Calu3 (cell line): ENCODE measurements around the gene MYO9A. TPM values are rescaled to one million over a fixed set of nuclear protein-coding genes. Genes with fewer than 3 reads are reported as not detected.

Experiments
- BruUV-seq: library from RNA; stranded (reverse); fragments of 400-500 nt; replicated peaks from 2 replicates; lab custom pipeline; 2021; lab: Mats Ljungman, UMichigan
- CTCF ChIA-PET: fragments of 300-600 bp; sonication (Branson Sonifier 250); formaldehyde crosslinking; loops from one replicate; lab custom pipeline; 2022; ENCODE audit warnings: antibody characterized with exemption; lab: Charles Lee
- DNase-seq: peaks from one replicate; pipeline ENCODE4 v3.0.0; 2022
- H3K27ac Mint-ChIP-seq: one replicate; pipeline ENCODE4 v1.8.0; 2022; ENCODE audit warnings: mixed read lengths; ENCODE audit not compliant: unreplicated experiment
- H3K27me3 Mint-ChIP-seq: one replicate; pipeline ENCODE4 v1.8.0; 2022; ENCODE audit warnings: mixed read lengths; ENCODE audit not compliant: unreplicated experiment
- H3K36me3 Mint-ChIP-seq: one replicate; pipeline ENCODE4 v1.8.0; 2022; ENCODE audit warnings: mild to moderate bottlenecking, moderate library complexity, mixed read lengths; ENCODE audit not compliant: insufficient read depth, unreplicated experiment
- H3K4me1 Mint-ChIP-seq: one replicate; pipeline ENCODE4 v1.8.0; 2022; ENCODE audit warnings: mild to moderate bottlenecking, low read depth, mixed read lengths; ENCODE audit not compliant: unreplicated experiment
- H3K4me3 Mint-ChIP-seq: one replicate; pipeline ENCODE4 v1.8.0; 2022; ENCODE audit warnings: mild to moderate bottlenecking, low read depth, moderate library complexity, mixed read lengths; ENCODE audit not compliant: unreplicated experiment
- H3K9me3 Mint-ChIP-seq: one replicate; pipeline ENCODE4 v1.8.0; 2022; ENCODE audit warnings: low read depth, mixed read lengths; ENCODE audit not compliant: unreplicated experiment
- CTCF ChIP-seq: fragments of 200-600 bp; IDR thresholded peaks from one replicate; pipeline ENCODE4 v1.8.0; 2022; ENCODE audit warnings: antibody characterized with exemption; ENCODE audit not compliant: unreplicated experiment
- intact Hi-C: fragments of 100-400 bp; cut with micrococcal nuclease; formaldehyde crosslinking; loops from one replicate; pipeline ENCODE4 v1.10.0; 2022; ENCODE audit not compliant: unreplicated experiment
- total RNA-seq: library from RNA; stranded (reverse); gene quantifications from 2 replicates; pipeline ENCODE4 v1.2.3, GENCODE V29; 2022

The MYO9A gene
- total RNA-seq, 1 experiment from 2014 or later: 32.8 TPM

DNA sequence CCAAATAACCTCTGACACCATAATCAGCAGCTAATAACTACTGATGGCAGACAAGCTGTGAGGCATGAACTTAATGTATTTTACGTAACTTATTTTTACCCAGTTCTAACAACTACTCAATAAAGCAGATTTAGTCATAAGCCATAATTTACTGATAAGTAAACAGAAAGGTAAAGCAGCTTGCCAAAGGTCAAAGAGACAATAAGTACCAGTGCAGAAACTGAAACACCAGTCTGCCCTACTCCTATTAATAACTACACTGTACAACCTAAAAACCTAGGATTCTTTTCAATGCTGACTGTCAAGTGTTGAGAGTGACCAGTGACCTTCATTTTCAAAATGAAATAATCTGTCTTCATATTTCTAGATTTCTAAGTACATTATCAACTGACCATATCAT, 155.4 kb downstream of the MYO9A start:
- no peaks in the 10 kb centered on the region for H3K36me3 Mint-ChIP-seq
- intact Hi-C loops: no loop called here
- CTCF ChIA-PET: interaction anchor here (0.9 kb wide), 1 partner anchor 16 kb away, joined by 6 read pairs; no protein-coding TSS in a partner anchor

DNA sequence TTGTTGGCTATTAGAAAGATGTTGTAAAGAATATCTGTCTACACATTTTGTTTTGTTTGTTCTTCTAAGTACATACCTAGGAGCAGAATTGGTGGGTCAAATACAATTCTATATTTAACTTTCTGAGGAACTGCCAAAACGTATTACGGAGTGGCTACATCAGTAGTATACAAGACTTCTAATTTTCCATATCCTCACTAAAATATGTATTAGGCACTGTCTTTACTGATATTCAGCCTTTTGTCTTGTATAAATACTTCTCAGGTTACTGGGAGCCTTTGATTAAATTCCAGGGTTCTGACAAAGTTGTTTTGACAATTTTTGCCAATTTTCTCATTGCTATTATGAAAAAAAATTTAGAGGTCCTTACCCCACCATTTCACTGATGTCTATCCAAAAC, 160.9 kb downstream of the MYO9A start:
- H3K27me3 Mint-ChIP-seq: no peaks in the 10 kb centered on the region
- no peaks in the 10 kb centered on the region for H3K9me3 Mint-ChIP-seq
- H3K4me3 Mint-ChIP-seq: no peak overlapping the region
- peaks cover 3% of the 10 kb centered on the region for H3K4me1 Mint-ChIP-seq
- DNase-seq: no peak
- intact Hi-C loops: no loop called here
- H3K27ac Mint-ChIP-seq: no peak overlapping the region
- no peak for TF ChIP-seq CTCF
- BruUV-seq: no TSS peak
- H3K36me3 Mint-ChIP-seq: no peaks in the 10 kb centered on the region
- CTCF ChIA-PET: no interaction called here

More for the DNA sequence above, 155.4 kb downstream of the MYO9A start:
- no TSS peak for BruUV-seq
- Mint-ChIP-seq H3K4me3 (no peak overlapping the region), H3K4me1 (peaks cover 29% of the 10 kb centered on the region), H3K27ac (peak overlapping the region; percentile 10), H3K27me3 (no peaks in the 10 kb centered on the region), H3K9me3 (no peaks in the 10 kb centered on the region)
- DNase-seq: no peak
- TF ChIP-seq CTCF: no peak

DNA sequence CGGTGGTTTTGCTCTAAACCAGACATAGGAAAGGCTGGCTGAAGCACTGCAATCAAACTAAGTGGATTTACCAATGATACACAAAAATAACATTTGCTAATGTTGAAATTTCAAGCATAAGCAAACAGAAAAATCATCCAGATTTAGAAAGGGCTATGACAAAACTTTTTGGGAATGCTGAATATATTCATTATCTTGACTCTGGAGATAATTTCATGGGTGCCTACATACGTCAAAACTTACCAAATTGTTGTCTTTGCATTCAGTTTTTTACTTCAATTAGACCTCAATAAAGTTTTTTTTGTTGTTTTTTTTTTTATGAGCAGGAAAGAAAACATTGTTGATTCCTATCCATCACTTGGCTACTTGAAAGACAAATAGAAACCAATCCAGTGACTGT, 166.8 kb downstream of the MYO9A start:
- Mint-ChIP-seq H3K27me3 (no peaks in the 10 kb centered on the region), H3K4me3 (no peak overlapping the region), H3K36me3 (no peaks in the 10 kb centered on the region), H3K27ac (no peak overlapping the region), H3K4me1 (no peaks in the 10 kb centered on the region), H3K9me3 (no peaks in the 10 kb centered on the region)
- CTCF ChIA-PET: interaction anchor here (1.3 kb wide), 1 partner anchor 9 kb away, joined by 4 read pairs; no protein-coding TSS in a partner anchor
- no TSS peak for BruUV-seq
- no peak for DNase-seq
- no peak for TF ChIP-seq CTCF
- intact Hi-C loops: no loop called here

DNA sequence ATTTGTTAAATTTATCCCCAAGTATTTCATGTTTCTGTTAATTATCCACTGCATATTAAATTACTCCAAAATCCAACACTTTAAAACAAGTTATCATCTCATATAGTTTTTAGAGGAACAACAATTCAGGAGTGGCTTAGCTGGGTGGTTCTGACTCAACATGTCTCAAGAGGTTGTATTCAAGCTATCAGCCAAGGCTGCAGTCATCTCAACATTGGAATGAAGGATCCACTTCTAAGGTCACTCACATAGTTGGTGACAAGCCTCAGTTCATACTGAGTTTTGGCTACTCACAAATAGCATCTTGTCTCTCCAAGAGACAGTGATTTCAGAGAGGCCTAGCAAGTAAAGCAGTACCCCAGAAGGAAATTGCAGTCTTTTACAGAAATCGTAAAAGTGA, 172.9 kb downstream of the MYO9A start:
- DNase-seq: no peak
- CTCF ChIA-PET: no interaction called here
- no peak for TF ChIP-seq CTCF
- intact Hi-C loops: no loop called here
- no peaks in the 10 kb centered on the region for H3K9me3 Mint-ChIP-seq
- H3K4me3 Mint-ChIP-seq: no peak overlapping the region
- no peaks in the 10 kb centered on the region for H3K4me1 Mint-ChIP-seq
- no peaks in the 10 kb centered on the region for H3K36me3 Mint-ChIP-seq
- no peaks in the 10 kb centered on the region for H3K27me3 Mint-ChIP-seq
- no TSS peak for BruUV-seq
- no peak overlapping the region for H3K27ac Mint-ChIP-seq
